Mucosa of descending colon (tissue), 3 donors: ENCODE data around the gene NOS1. TPM values are rescaled to one million over a fixed set of nuclear protein-coding genes. Genes with fewer than 3 reads are reported as not detected.

Source experiments
- ATAC-seq: fragments of 200-7000 bp; cut with Tn5 transposase; one replicate; pipeline ENCODE4 v1.9.1; 2020; ENCODE audit warnings: mild to moderate bottlenecking, moderate library complexity
- DNase-seq, 3 donors: peaks; one replicate each; pipeline ENCODE4 v3.0.0-alpha.2; 2020
- H3K36me3 ChIP-seq: fragments of 200-600 bp; one replicate; pipeline ENCODE4 v1.8.0; 2021; ENCODE audit warnings: low read depth, mild to moderate bottlenecking
- H3K4me1 ChIP-seq: fragments of 200-600 bp; one replicate; pipeline ENCODE4 v1.8.0; 2021; ENCODE audit warnings: low read depth, mild to moderate bottlenecking
- H3K4me3 ChIP-seq: fragments of 200-600 bp; one replicate; pipeline ENCODE4 v1.8.0; 2021; ENCODE audit warnings: mild to moderate bottlenecking
- H3K9me3 ChIP-seq: fragments of 200-600 bp; one replicate; pipeline ENCODE4 v1.8.0; 2021; ENCODE audit warnings: mild to moderate bottlenecking
- intact Hi-C, 2 donors: fragments of 100-400 bp; cut with DNase I in 1 of 2; cut with micrococcal nuclease in 1 of 2; formaldehyde crosslinking; loops; one replicate each; pipeline versions ENCODE4 v1.11.0 to v1.11.1; 2022; cut with DNase I, micrococcal nuclease
- total RNA-seq, 3 donors: library from RNA; stranded (reverse); fragmentation: NEBNext Ultra II Directional in 2 of 3; extraction: Animal tissue kit (Norgen Biotek cat#: 25700) in 2 of 3; gene quantifications; one replicate each; pipeline versions ENCODE4 v1.2.1 to v1.2.4, GENCODE V29; 2021 to 2023
- TF ChIP-seq, protein P1 (sequence below): fragments of 200-600 bp; IDR thresholded peaks from one replicate; pipeline ENCODE4 v1.8.0; 2022; ENCODE audit warnings: antibody characterized with exemption, mild to moderate bottlenecking
- donor health status: DM: no; HTN: no; CAD: no; lungs with moderate emphysema.
- donor health status: DM: no; HTN: no; CAD: no.
- donor health status: DM: no; HTN: yes; CAD: no.

NOS1 gene
- total RNA-seq, 3 donors from 2014 or later, result 0.09 to 11.0 (median 0.29) TPM

DNA sequence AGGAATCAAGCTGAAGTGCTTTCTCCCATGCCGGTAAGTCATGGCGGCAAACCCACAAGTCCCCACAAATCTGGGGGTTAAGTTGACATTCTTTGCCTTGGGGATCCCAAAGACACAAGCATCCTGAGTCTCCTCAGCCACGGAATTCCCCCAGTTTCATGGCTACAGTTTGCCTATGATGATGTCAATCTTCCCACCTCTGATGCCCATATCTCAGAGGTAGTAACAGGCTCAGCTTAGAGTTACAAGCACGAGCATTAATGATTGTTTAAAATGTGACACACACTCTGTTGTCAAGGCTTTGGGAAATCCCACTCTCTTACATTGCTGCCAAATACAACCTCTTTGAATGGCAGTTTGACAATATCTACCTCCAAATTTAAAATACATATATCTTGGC is 22.3 kb downstream of the NOS1 start:
- Histone ChIP-seq H3K9me3 (no peaks in the 10 kb centered on the region), H3K36me3 (no peaks in the 10 kb centered on the region), H3K4me3 (no peak overlapping the region), H3K4me1 (no peaks in the 10 kb centered on the region)
- no peak for ATAC-seq
- intact Hi-C loops, result no loop called here
- no peak for DNase-seq
- TF ChIP-seq, protein P1, sequence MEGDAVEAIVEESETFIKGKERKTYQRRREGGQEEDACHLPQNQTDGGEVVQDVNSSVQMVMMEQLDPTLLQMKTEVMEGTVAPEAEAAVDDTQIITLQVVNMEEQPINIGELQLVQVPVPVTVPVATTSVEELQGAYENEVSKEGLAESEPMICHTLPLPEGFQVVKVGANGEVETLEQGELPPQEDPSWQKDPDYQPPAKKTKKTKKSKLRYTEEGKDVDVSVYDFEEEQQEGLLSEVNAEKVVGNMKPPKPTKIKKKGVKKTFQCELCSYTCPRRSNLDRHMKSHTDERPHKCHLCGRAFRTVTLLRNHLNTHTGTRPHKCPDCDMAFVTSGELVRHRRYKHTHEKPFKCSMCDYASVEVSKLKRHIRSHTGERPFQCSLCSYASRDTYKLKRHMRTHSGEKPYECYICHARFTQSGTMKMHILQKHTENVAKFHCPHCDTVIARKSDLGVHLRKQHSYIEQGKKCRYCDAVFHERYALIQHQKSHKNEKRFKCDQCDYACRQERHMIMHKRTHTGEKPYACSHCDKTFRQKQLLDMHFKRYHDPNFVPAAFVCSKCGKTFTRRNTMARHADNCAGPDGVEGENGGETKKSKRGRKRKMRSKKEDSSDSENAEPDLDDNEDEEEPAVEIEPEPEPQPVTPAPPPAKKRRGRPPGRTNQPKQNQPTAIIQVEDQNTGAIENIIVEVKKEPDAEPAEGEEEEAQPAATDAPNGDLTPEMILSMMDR, result no peak

DNA sequence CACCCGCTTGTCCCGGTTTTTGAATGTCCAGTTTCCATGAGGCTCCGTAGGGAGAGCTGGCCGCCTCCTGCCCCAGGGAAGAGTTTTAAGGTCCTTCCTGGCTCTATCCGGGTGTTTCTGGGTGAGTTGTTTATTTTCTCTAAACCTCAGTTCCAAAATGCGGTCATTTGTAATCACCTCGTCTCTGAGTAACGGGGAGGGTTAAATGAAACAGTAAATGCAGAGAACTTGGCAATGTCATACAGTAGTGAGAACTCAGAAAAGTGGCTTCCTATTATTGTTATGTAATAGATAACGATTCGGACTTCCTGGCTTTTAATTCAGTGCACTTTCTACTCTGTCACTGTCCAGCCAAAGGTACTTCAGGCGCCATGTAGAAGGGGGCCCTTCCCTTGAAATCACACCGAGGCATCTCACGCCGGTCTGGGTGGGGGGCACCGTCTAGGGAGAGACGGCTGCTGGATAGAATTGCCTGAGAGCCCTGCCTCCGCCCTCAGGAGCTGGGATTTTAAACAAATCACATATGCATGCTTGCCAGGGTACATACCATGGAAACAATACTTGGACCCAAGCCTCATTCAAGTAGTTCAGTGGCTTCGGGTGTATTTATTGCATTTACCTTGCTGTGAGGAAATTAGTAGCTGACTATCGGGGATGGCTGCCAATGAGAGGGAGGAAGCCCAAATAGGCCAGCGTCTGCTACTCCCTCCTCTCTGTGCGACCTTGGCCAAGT is 26.4 kb downstream of the NOS1 start:
- DNase-seq (no peak), ATAC-seq (no peak)
- TF ChIP-seq, protein P1, result no peak
- intact Hi-C loops, result no loop called here
- no peaks in the 10 kb centered on the region for H3K36me3 ChIP-seq
- no peaks in the 10 kb centered on the region for H3K4me1 ChIP-seq
- no peak overlapping the region for H3K4me3 ChIP-seq
- no peaks in the 10 kb centered on the region for H3K9me3 ChIP-seq

DNA sequence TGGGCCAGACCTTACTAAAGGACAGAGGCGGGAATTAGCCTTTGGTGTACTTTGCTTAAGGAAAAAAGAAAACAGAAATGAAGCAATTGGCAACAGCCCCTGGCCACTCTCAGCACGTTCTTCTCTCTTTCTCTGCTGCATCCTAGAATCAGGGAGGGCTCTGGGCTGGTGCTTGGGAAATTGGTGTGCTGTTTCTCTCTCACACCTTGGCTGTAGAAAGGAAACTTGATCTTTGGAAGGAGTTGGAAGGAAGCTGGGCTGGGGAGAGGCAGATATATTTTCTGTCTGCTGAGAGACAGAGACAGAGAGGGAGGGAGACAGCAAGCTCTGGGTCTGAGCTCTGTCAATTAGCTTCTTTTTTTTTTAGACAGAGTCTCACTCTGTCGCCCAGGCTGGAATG is 27.4 kb downstream of the NOS1 start:
- Histone ChIP-seq H3K36me3 (no peaks in the 10 kb centered on the region), H3K9me3 (no peaks in the 10 kb centered on the region), H3K4me3 (no peak overlapping the region), H3K4me1 (no peaks in the 10 kb centered on the region)
- DNase-seq, result no peak
- TF ChIP-seq, protein P1, result no peak
- intact Hi-C loops, result no loop called here
- ATAC-seq, result no peak

DNA sequence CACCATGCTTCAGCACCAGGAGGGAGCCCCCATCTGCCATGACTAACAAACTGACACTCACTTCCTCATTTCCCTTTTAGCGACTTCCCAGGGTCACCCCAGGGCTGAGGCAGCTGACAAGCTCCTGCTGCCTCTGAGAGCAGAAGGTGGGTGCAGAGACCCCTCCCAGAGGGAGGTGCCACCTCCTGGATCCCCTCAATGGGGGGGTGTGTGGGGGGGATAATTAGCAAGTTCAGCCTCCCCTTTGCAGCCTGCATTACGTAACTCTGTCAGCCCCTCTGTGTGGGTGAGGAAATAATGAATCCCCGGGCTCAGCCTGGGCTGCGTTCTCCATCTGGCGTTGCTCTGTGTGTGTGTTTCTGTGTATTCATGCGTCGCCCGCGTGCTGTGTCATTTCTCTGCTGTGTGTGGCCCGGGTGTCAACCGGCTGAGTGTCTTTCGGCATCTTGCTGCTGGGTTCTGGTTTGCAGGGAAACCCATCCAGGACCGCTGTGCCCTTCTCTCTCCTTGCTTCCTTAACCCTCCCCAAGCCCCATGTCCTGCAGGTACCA is 28.0 kb downstream of the NOS1 start:
- no peak for ATAC-seq
- TF ChIP-seq, protein P1, result no peak
- H3K4me1 ChIP-seq, result no peaks in the 10 kb centered on the region
- no peak for DNase-seq
- no peaks in the 10 kb centered on the region for H3K36me3 ChIP-seq
- intact Hi-C loops, result no loop called here
- H3K4me3 ChIP-seq, result no peak overlapping the region
- H3K9me3 ChIP-seq, result no peaks in the 10 kb centered on the region

DNA sequence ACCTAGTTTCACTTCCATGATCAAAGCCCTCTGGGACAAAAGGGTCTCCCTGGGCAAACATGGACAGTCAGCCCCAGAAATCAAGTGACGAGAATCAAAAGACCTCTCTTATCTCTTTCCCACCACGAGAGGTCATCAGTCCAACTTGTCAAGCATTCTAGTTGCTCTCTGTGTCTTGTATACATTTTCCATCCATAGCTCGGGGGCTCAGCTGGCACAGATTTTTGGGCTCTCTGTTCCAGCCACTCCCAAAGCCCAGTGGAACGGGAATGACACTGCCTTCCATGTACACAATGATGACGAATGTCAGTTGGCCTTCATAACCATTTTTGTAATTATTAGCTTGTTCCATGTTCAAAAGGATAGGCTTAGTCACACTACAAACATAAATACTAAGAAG is 29.7 kb downstream of the NOS1 start:
- H3K36me3 ChIP-seq, result no peaks in the 10 kb centered on the region
- intact Hi-C loops, result no loop called here
- no peaks in the 10 kb centered on the region for H3K4me1 ChIP-seq
- DNase-seq (no peak), ATAC-seq (no peak)
- no peak overlapping the region for H3K4me3 ChIP-seq
- H3K9me3 ChIP-seq, result no peaks in the 10 kb centered on the region
- TF ChIP-seq, protein P1, result no peak
